HEK293 (cell line): ENCODE data around the gene NCAPD3.

Experiments used
- CTCF ChIA-PET: fragments of 350-600 bp; formaldehyde crosslinking; extraction: SDS; loops from one replicate; lab custom pipeline; 2021; ENCODE audit warnings: antibody characterized with exemption; lab: Yijun Ruan, JAX
- POLR2A ChIA-PET: fragments of 300-600 bp; formaldehyde crosslinking; extraction: SDS; loops from one replicate; lab custom pipeline; 2020; ENCODE audit warnings: antibody characterized with exemption, inconsistent platforms; lab: Yijun Ruan, JAX
- H3K27ac ChIP-seq: fragments of 200-500 bp; sonication (Bioruptor generic); 2 replicates; pipeline ENCODE4 v1.5.1; 2014; ENCODE audit warnings: low read depth, low read length, control low read depth, inconsistent platforms; ENCODE audit errors: extremely low read depth
- H3K36me3 ChIP-seq, 2 experiments: fragments of 200-500 bp in 1 of 2; sonication (Bioruptor generic) in 1 of 2; 1 replicate in 1 of 2; 2 replicates in 1 of 2; pipeline ENCODE4 v1.5.1; 2014 to 2017; ENCODE audit warnings: inconsistent platforms in 2 of 2, low read length in 2 of 2; ENCODE audit not compliant: control insufficient read depth in 2 of 2, insufficient read depth in 1 of 2
- H3K4me1 ChIP-seq: fragments of 200-500 bp; sonication (Bioruptor generic); 2 replicates; pipeline ENCODE4 v1.5.1; 2014; ENCODE audit warnings: mild to moderate bottlenecking, low read length, inconsistent platforms; ENCODE audit not compliant: control insufficient read depth, insufficient read depth
- H3K4me3 ChIP-seq: 2 replicates; pipeline ENCODE4 v1.5.1; 2011; ENCODE audit warnings: low read depth, mild to moderate bottlenecking, control low read depth, low read length, moderate library complexity
- H3K9me3 ChIP-seq: fragments of 200-500 bp; sonication (Bioruptor generic); 2 replicates; pipeline ENCODE4 v1.5.1; 2014; ENCODE audit warnings: low read depth, low read length, inconsistent platforms; ENCODE audit not compliant: control insufficient read depth, insufficient read depth
- KLF1 ChIP-seq: fragments of 450-650 bp; formaldehyde crosslinking; IDR thresholded peaks from 2 replicates; pipeline ENCODE4 v1.5.1; 2016; ENCODE audit warnings: missing biosample characterization, missing genetic modification characterization
- SETDB1 ChIP-seq: IDR thresholded peaks from one replicate; pipeline ENCODE4 v1.6.1; 2017; ENCODE audit warnings: mild to moderate bottlenecking, low read length, moderate library complexity, mixed read lengths; ENCODE audit not compliant: insufficient read length
- TRIM28 ChIP-seq: IDR thresholded peaks from 2 replicates; pipeline ENCODE4 v1.6.1; 2011; ENCODE audit warnings: low read length, control low read depth, borderline replicate concordance
- ZNF140 ChIP-seq: fragments of 450-650 bp; formaldehyde crosslinking; IDR thresholded peaks from 2 replicates; pipeline ENCODE4 v1.5.1; 2016; ENCODE audit warnings: missing biosample characterization, missing genetic modification characterization
- ZNF239 ChIP-seq: fragments of 450-650 bp; formaldehyde crosslinking; IDR thresholded peaks from 2 replicates; pipeline ENCODE4 v1.5.1; 2016; ENCODE audit warnings: missing biosample characterization, missing genetic modification characterization
- ZNF266 ChIP-seq: fragments of 450-650 bp; formaldehyde crosslinking; IDR thresholded peaks from 2 replicates; pipeline ENCODE4 v1.5.1; 2016; ENCODE audit warnings: missing biosample characterization, missing genetic modification characterization, low read depth
- ZNF280D ChIP-seq: fragments of 450-650 bp; formaldehyde crosslinking; IDR thresholded peaks from 2 replicates; pipeline ENCODE4 v1.5.1; 2016; ENCODE audit warnings: missing biosample characterization, missing genetic modification characterization
- ZNF423 ChIP-seq: fragments of 450-650 bp; formaldehyde crosslinking; IDR thresholded peaks from 2 replicates; pipeline ENCODE4 v1.5.1; 2016; ENCODE audit warnings: missing biosample characterization, missing genetic modification characterization
- ZNF514 ChIP-seq: fragments of 450-650 bp; formaldehyde crosslinking; IDR thresholded peaks from 2 replicates; pipeline ENCODE4 v1.5.1; 2016; ENCODE audit warnings: missing biosample characterization, missing genetic modification characterization
- ZNF548 ChIP-seq: fragments of 450-650 bp; formaldehyde crosslinking; IDR thresholded peaks from 2 replicates; pipeline ENCODE4 v1.5.1; 2016; ENCODE audit warnings: missing biosample characterization, missing genetic modification characterization
- ZNF701 ChIP-seq: fragments of 450-650 bp; formaldehyde crosslinking; IDR thresholded peaks from 2 replicates; pipeline ENCODE4 v1.5.1; 2016; ENCODE audit warnings: missing biosample characterization, missing genetic modification characterization
- ZNF791 ChIP-seq: fragments of 450-650 bp; formaldehyde crosslinking; IDR thresholded peaks from 2 replicates; pipeline ENCODE4 v1.5.1; 2016; ENCODE audit warnings: missing biosample characterization, missing genetic modification characterization
- ZNF830 ChIP-seq: fragments of 450-650 bp; IDR thresholded peaks from 2 replicates; pipeline ENCODE4 v1.5.0; 2018; ENCODE audit warnings: missing biosample characterization, missing genetic modification characterization, low read depth, mild to moderate bottlenecking, moderate library complexity

Gene NCAPD3

GRCh38 chr11:134171951-134172350 is 51.8 kb downstream of the NCAPD3 start:
- no peak for TF ChIP-seq KLF1 (tag by site-specific recombination)
- no peak for TF ChIP-seq ZNF239 (tag by site-specific recombination)
- ChIA-PET CTCF (interaction anchor here (0.9 kb wide), 1 partner anchor 131 kb away, joined by 3 read pairs; no protein-coding TSS in a partner anchor), POLR2A (no interaction called here)
- H3K27ac ChIP-seq: no peak overlapping the region
- peaks cover 3% of the 10 kb centered on the region for H3K9me3 ChIP-seq
- H3K4me3 ChIP-seq: no peak overlapping the region
- peaks cover 45 to 100% of the 10 kb centered on the region in 2 experiments for H3K36me3 ChIP-seq
- H3K4me1 ChIP-seq: no peaks in the 10 kb centered on the region

GRCh38 chr11:134170919-134171281 is 52.9 kb downstream of the NCAPD3 start:
- H3K36me3 ChIP-seq: peaks cover 45 to 93% of the 10 kb centered on the region in 2 experiments
- TF ChIP-seq ZNF280D: no peak
- TF ChIP-seq, all 188 proteins: peak for 0
- Histone ChIP-seq H3K27ac (no peak overlapping the region), H3K4me1 (no peaks in the 10 kb centered on the region), H3K9me3 (peaks cover 3% of the 10 kb centered on the region), H3K4me3 (no peak overlapping the region)
- CTCF ChIA-PET: no interaction called here
- POLR2A ChIA-PET: no interaction called here

- CTCF ChIA-PET: interaction anchor here (0.6 kb wide), 1 partner anchor 140 kb away, joined by 3 read pairs; no protein-coding TSS in a partner anchor
- H3K36me3 ChIP-seq: peaks cover 45 to 93% of the 10 kb centered on the region in 2 experiments
- no peak overlapping the region for H3K4me3 ChIP-seq
- H3K9me3 ChIP-seq: peaks cover 3% of the 10 kb centered on the region
- POLR2A ChIA-PET: no interaction called here
- TF ChIP-seq ZNF791 (tag by site-specific recombination) (no peak), ZNF423 (tag by site-specific recombination) (no peak), ZNF548 (tag by site-specific recombination) (no peak), ZNF701 (no peak), ZNF514 (tag by site-specific recombination) (no peak), ZNF266 (tag by site-specific recombination) (no peak)
- TF ChIP-seq, all 188 proteins: peak for 0
- Histone ChIP-seq H3K27ac (no peak overlapping the region), H3K4me1 (no peaks in the 10 kb centered on the region)
Observed at GRCh38 chr11:134170177-134170918, 53.4 kb downstream of the NCAPD3 start.

GRCh38 chr11:134164490-134165370 is 59.0 kb downstream of the NCAPD3 start:
- Histone ChIP-seq H3K27ac (no peak overlapping the region), H3K36me3 (peaks cover 49 to 93% of the 10 kb centered on the region in 2 experiments), H3K4me3 (no peak overlapping the region), H3K9me3 (peaks cover 3% of the 10 kb centered on the region), H3K4me1 (no peaks in the 10 kb centered on the region)
- CTCF ChIA-PET: interaction anchor here (1.1 to 2.6 kb wide), 3 partner anchors 16 to 114 kb away, joined by 3 to 12 read pairs (median 3); no protein-coding TSS in a partner anchor
- POLR2A ChIA-PET: no interaction called here
- TF ChIP-seq ZNF140 (tag by site-specific recombination): peak; percentile 58
- peak; percentile 93 for TF ChIP-seq SETDB1
- TF ChIP-seq ZNF830 (tag by site-specific recombination): no peak
- TF ChIP-seq TRIM28: peak; percentile 100; the same call in 1 of the 2 replicates
